Cardiac septum (tissue), 1 donor: ENCODE data around the gene TMEM154. TPM values are rescaled to one million over a fixed set of nuclear protein-coding genes. Genes with fewer than 3 reads are reported as not detected.

ENCODE experiments used
- DNase-seq: peaks from one replicate; pipeline ENCODE4 v3.0.0-alpha.2; 2020; ENCODE audit warnings: low spot score
- intact Hi-C: fragments of 100-400 bp; cut with DNase I; formaldehyde crosslinking; loops from one replicate; pipeline ENCODE4 v1.14.0; 2022
- total RNA-seq: library from RNA; stranded (reverse); fragmentation: NEBNext Ultra II Directional; extraction: Animal tissue kit (Norgen Biotek cat#: 25700); gene quantifications from one replicate; pipeline ENCODE4 v1.2.1, GENCODE V29; 2021
- donor health status: DM: no; HTN: no; CAD: no.

The TMEM154 gene
- total RNA-seq, 1 donor from 2014 or later: 1.6 TPM

DNA sequence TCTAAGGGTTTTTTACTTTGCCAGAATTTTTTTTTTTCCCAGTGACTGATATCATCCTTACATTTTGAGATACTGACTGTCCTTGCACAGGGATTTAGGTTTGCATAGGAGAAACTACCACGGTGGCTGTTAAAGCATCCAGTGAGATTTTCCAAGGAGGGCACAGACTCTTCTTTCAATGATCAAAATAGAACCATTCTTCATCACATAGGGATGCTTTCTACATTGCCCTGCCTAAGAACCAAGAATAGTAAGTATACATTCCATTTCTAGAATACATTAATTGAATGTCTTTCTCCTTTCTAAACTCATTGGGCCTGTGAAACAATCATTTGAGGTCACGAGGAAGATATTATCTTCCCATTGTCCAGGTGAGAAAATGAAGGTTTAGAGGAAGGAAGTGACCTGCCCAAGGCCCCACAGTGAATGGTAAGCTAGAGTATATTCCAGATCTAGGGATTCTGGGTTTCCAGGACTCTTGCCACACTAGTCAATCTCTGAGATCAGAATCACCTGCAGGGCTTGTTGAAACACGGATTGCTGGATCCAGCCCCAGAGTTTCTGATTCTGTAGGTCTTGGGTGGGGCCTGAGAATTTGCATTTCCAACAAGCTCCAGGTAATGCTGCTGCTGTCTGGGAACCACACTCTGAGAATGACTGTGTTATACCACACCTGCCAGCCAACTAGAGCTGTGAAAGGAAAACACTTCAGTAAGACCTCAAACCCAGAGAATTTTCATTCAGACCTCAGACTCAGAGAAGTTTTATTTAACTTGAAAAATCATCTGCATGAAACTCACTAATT, 17.7 kb upstream of the TMEM154 start:
- intact Hi-C loops: no loop called here
- no peak for DNase-seq

DNA sequence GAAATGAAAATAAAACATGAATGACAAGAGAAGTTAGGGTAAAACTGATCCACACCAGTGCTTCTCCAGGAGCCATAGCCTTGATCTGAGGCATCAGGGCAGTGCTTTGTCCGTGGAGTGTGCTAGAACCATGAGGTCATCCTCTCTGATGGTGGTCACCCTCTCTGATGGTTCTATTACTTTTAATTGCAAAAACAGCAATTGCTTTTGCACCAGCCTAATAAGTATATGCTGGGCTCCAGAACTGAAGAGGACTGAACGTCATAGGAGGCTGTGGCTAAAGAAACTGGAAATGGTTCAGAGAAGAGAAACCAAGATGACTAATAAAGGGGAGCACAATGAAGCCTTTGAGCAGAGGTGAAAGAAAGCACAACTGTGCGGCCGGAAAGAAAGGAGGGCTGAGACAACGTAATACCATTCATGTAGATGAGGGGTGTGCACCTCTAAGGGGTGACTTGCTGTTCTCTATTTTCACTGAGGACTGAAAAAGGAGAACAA, 17.0 kb upstream of the TMEM154 start:
- intact Hi-C loops: no loop called here

DNA sequence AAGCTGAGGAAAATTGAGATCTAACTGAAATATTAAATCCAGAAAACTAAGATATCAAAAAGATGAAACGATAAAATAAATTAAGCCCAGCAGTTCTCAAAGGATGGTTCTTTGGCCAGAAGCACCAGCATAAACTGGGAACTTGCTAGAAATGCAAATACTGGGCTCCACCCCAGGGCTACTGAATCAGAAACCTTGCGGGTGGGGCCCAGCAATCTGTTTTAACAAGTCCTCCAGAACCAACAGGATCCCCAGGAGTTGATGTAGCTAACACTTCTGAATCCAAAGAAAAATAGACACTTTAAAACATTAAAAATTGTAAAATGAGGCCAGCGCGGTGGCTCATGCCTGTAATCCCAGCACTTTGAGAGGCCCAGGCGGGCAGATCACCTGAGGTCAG, 14.1 kb upstream of the TMEM154 start:
- intact Hi-C loops: no loop called here
- DNase-seq: no peak

More for the DNA sequence above, 17.0 kb upstream of the TMEM154 start:
- no peak for DNase-seq

DNA sequence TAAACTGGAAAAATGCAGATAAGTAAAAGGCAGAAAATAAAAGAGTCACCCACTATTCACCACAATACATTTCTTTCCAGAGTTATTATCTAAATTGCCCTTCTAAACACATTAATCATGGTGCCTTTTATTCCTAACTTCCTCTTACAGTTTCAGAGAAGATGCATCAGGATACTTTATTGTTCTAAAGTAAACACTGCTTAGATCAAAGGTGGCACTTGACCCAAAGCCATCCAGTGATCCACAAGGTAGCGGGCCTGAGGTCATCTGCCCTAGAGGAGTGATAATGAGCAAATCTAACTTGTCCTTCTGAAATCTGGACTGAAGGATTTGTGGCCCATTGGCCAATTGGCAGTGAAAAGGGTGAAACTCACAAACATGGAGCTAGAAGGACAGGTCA, 12.0 kb upstream of the TMEM154 start:
- no peak for DNase-seq
- intact Hi-C loops: loop anchor here (2.0 kb wide), 1 partner anchor 47 kb away; no protein-coding TSS in a partner anchor

DNA sequence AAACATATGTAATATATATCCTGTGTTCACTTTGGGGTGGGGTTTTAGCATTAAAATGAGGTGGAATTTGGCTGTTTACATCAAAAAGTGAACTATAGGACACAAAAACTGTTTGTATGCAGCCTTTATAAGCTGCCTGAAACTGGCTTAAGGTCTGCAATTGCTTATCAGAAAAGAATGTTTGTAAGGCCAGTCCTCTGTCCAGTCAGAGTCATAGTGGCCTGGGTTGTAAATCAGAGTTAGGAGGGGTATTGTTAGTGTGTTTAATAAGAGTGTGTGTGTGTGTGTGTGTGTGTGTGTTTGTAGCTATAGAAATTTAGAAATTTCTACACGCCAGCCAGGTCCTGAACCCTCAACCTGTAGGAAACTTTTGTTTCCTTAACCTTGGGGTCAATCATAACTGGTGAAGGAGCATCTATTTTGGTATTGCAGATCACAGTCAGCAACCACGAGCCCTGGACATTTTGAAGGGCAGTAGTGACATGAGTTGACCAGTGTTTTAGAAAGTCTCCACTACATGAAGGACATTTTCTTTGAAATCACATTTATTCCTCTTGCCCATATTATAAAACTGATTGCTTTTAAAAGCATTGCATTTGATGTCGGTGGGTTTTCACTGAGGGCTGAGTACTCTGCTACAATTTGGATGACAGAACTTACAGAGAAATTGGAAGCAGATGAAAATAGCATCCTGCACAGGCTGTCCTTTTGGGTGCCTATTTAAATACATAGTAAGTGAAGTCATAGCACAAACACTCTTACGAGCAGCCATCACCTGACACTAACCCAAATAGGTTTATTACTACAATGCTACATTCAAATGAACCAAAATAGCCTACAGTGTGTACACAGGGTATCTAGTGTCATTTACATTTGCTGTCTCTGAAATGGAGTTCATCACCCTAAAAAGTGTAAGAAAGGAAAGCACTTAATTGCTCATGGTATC, 11.2 kb upstream of the TMEM154 start:
- intact Hi-C loops: loop anchor here (2.0 kb wide), 1 partner anchor 46 kb away; no protein-coding TSS in a partner anchor
- DNase-seq: no peak

DNA sequence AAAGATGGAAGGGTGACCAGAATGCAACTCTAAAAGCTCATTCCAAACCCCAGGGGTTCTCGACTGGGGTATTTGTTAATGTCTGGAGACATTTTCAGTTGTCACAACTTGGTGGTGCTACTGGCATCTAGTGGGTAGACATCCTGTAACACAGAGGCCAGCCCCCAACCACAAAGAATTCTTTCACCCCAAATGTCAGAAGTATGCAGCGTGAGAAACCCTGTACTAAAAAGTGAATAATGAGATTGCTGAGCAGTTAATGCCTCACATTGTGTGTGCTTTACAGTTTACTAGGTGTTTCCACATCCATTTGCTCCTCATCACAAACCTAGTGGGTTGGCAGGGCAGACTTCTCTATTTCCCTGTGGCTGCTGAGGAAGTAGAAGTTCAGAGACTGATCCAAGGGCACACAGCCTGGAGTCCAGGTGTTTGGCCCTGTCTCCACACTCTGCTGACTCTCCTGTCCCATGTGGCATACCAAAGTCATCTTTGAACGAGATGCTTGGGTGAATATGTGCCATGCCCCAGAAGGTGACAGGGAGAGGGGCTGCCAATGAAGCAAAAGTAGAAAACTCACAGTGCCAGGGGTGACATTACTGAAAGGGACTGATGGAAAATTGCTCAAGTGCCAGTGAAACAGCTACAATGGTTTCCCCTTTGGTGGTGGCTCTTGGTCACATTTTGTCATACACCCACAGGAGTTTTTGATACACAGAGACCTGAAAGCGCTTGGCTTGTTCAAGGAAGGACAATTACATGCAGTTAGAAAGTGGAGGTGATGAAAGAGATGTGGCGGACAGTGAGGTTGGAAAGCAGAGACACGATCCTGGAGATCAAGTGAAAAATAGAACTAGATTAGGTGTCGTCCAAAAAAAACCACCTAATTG, 10.1 kb upstream of the TMEM154 start:
- intact Hi-C loops: loop anchor here (2.0 kb wide), 1 partner anchor 45 kb away; no protein-coding TSS in a partner anchor

DNA sequence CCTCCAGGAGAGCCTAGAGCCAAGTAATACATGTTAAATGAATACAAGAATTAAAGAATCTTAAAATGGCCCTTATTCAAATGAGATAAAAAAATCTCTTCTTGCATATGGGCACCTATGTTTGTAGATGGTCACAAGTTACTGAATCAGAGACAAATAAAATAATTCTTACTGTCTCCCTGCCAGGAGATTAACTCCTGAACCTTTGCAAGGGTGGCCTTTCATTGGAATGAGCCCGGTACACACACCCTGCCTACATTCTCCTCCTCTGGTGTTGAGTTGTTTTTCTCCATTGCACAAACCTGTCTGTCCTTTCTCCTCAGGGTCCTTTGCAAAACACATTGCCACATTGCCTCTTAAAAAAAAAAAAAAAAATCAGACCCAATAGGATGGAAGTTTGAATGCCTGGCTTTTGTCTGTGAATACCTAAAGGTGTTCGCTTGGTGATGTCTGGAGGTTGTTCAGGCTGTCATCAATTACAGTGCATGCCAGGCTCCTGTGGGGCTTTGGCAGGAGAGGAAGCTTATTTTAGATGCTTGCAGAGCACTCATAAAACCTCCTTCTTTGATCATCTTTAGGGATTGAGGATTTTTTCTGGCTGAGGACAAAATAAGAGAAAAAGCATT, 8.3 kb upstream of the TMEM154 start:
- DNase-seq: no peak
- intact Hi-C loops: no loop called here

More for the DNA sequence above, 10.1 kb upstream of the TMEM154 start:
- DNase-seq: no peak

DNA sequence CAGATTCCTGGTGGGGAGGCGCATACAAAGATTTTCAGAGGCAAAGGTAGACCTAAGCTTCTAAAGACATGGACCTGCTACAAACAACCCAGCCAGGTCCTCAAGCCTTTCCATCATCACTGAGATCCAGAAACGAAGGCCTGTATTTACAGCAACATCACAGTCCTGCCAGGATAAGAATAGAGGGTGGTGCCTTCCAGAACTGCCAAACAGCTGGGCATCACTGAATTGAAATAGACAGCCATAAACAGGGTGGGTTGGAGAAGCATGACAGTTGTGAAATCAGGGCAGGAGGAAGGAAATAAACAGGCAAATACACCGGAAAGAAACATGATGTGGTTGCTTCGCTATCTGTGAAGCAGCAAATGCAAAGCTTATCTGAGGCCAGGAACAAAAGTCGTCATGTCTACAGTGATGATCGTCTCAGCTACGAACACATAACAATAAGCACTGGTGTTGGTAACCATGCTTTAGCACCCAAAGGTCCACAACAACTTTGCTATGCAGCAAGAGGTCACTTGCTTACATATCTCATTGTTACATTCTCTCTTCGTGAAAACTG, 6.7 kb upstream of the TMEM154 start:
- DNase-seq: no peak
- intact Hi-C loops: no loop called here

DNA sequence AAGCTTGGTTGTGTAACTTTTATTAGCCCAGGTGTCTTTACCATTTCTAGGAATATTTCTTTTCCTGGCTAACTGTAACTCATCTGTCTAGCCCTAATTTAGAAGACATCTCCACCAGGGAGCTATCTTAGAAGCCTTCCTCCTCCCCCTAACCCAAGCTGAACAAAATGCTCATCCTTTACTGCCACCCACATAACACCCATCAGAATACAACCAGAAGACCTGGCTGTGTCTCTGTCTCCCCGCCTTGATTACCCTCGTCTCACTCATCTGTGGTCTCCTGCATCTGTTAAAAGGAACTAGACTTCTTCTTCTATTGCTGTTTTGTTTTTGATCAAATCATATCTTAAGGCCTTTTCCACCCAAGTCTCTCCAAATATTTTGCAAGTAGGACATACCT, 4.8 kb upstream of the TMEM154 start:
- DNase-seq: no peak
- intact Hi-C loops: no loop called here

DNA sequence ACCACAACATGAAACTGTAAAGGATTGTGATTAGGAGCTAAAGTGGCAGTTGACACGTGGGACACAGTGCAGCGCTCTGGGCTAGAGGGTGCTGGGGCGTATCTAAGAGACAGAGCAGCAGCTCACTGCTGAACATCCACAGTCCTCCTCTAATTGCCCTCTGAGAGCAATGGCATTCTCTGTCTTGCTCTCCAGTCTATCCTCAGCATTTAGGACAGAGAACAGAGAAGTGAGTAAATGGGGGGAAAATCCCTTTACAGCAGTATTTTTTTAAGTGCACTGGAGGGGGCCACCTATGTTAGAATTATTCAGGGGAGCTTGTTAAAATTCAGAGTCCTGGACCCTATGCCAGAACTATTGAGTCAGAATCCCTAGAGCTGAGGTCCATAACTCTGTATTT, 4.2 kb upstream of the TMEM154 start:
- DNase-seq: no peak
- intact Hi-C loops: no loop called here

DNA sequence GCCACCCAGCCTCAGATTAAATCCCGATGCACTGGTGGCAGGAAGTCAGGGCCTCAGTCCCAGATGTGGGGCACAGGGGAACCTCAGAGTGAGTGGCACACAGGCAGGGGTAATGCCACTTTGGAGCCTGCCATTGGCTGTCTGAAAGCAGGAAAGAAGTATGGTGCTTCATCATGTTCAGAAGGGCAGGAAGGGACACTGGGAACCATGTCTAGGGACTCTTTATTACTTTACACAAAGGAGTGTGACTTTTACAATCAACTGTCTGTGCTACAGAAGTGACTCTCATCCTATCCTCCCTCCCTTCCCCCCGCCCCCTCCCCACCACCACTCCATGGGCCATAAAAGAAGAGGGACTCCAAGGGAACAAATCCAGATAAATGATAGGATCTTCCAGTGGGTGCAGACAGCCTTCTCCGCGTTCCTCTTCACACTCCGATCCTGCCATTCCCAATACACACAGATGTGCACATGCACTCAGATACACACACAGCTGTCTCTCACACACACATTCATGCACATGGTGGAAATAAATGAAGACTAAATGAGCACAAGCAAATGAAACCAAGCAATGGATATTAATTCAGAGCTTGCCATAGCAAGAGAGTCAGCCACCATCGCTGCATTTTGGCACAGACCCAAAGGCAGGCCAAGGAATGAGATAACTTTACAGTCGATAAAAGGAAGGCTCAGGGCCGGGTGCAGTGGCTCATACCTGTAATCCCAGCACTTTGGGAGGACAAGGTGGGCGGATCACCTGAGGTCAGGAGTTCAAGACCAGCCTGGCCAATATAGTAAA, 2.5 kb upstream of the TMEM154 start:
- intact Hi-C loops: no loop called here
- DNase-seq: no peak

DNA sequence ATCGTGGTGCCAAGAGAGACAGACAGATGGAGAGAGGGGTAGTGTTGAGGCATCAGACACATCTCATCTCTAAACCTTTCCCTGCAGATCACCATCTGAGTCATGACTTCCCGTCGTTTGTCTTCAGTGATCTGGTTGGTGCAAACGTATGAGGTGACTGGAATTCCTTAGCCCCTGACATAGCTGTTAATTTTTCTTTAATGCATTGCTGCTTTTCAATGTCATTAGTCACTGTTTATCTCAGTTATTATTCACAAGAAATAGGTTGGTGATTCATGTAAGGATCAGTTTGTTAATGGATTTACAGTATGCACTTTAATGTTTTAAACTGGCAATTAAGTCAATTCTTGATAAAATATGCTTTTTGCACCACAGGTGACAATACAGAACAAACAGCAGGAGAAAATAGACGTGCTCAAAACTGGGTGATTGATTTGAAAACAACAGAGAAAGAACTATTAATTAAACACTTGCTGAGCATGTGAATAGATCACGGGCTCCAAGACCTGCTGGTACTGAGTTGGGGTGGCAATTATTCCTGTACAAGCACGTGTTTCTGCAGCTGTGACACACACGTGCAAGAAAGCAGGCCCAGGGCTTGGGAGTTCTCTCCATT, 1.3 kb upstream of the TMEM154 start:
- intact Hi-C loops: no loop called here

DNA sequence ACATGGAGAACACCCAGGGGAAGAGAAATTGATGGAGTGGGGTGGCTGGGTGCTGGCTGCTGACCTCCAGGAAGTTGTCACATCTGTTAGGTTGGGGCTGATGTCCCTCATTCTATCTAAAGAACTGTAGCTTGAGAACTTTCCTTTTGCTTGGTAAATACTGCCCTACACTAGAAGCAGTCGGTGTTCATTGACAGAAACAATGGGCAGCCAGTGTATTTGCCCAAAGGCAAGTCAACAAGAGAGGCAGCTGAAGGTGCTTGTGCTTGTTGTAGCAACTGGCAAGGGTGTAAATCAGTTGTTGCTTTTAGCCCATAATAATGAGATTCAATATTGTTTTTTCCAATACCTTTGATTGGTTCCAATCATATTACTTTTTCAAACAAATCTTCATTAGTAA, 956 bp downstream of the TMEM154 start:
- DNase-seq: no peak
- intact Hi-C loops: no loop called here

More for the DNA sequence above, 1.3 kb upstream of the TMEM154 start:
- no peak for DNase-seq

DNA sequence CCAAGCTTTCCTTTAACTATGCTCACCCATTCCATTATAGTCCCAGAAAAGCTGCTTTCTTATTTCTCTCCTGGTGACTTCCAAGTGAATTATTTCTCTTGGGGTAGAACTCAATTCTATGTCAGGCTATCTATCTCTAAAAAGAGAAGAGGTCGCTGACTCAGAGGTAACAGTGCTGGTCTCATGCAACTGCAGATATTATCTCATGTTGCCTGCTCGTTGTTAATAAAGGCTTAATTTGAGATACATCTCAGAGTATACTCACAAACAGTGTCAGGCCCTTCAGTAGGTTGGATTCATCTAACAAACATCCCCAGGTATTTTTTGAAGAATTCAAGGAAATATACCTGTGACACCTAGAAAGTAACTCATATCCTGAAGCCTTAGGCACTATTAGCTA, 2.7 kb downstream of the TMEM154 start:
- intact Hi-C loops: no loop called here
- no peak for DNase-seq

DNA sequence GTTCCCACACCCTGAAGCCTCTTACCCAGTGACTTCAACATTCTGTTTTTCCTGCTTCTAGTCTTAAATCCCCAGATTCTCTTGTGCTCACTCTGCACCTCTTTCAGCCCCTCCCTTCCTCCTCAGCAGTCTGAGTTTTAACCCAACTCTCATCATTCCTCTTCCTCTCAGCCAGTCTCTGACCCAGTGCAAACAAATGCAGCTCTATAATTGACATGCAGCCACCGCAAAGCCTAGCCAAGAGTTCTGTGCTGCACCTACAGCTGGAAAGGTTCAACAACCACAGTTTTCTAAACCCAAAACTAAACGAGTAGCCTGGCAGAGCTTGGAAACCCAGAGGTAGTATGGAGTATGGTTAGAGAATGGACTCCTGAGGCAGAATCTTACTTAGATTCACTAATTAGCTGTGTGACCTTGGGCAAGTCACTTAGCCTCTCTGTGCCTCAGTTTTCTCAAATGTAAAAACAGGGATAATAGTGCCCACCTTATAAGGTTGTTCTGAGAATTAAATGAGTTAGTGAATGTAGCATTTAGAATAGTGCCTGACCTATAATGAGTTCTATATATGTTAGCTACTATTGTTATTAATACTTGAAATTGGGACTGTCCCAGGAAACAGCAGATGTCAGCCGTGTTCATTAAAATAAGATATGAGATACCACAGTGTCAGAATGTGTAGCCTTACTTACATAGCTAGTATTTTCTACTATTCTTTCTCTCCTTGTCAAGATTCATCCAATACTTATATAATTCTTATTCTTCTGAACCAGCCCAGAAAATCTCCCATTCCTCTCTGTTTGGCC, 3.5 kb downstream of the TMEM154 start:
- intact Hi-C loops: no loop called here
- DNase-seq: no peak

DNA sequence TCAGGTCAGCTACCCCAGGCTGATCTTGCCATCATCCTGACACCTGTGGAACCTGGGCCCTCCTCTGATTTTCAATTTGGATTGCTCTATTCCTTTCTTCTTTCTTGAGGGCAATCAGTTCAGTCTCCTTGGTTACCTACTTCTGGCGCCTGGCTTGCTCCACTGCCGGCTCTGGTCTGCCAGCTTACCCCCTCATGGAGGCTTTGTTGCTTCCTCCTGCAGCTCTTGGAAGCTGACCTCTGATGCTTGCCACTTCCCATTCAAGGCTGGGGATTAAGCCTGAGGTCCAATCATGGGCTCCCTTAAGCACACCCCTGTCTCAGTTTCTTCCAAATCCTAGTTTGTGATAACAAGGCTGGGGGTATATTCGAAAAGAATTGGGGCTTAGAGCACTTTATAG, 5.4 kb downstream of the TMEM154 start:
- intact Hi-C loops: no loop called here
- DNase-seq: no peak

DNA sequence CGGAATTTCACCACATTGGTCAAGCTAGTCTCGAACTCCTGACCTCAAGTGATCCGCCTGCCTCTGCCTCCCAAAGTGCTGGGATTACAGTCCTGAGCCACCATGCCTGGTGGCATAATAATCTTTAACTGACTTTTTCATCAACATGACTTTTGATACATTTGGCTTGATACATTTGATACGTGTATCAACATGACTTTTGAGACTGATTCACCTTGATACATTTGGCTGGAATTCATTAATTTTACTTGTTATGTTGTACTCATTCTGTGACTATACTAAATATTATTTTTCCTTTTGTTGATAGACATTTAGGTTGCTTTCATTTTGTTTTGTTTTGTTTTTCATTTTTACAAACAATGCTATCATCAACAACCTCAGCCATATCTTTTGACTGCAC, 6.3 kb downstream of the TMEM154 start:
- DNase-seq: no peak
- intact Hi-C loops: no loop called here
